Endodermal cell (in vitro differentiated cells): Measurements from ENCODE around the gene TMEM186. TPM values are rescaled to one million over a fixed set of nuclear protein-coding genes. Genes with fewer than 3 reads are reported as not detected.

Experiments
- DNase-seq: peaks from one replicate; pipeline ENCODE4 v3.0.0-alpha.2; 2017
- H3K27ac ChIP-seq: 2 replicates; pipeline ENCODE4 v1.5.1; 2013; ENCODE audit warnings: mild to moderate bottlenecking, low read depth, low read length, moderate library complexity
- H3K27me3 ChIP-seq: 2 replicates; pipeline ENCODE4 v1.6.1; 2013; ENCODE audit warnings: mild to moderate bottlenecking, low read length, moderate library complexity; ENCODE audit not compliant: insufficient read depth, control insufficient read depth, poor library complexity, severe bottlenecking
- H3K36me3 ChIP-seq: 2 replicates; pipeline ENCODE4 v1.7.0; 2013; ENCODE audit warnings: mild to moderate bottlenecking, low read length, moderate library complexity; ENCODE audit not compliant: control insufficient read depth, insufficient read depth
- H3K4me1 ChIP-seq: one replicate; pipeline ENCODE4 v1.7.0; 2013; ENCODE audit warnings: low read length; ENCODE audit not compliant: control insufficient read depth, insufficient read depth
- H3K4me3 ChIP-seq: 2 replicates; pipeline ENCODE4 v1.5.1; 2013; ENCODE audit warnings: mild to moderate bottlenecking, low read length, moderate library complexity
- H3K9ac ChIP-seq: 2 replicates; pipeline ENCODE4 v1.6.1; 2013; ENCODE audit warnings: mild to moderate bottlenecking, low read length, moderate library complexity; ENCODE audit not compliant: poor library complexity, severe bottlenecking; ENCODE audit errors: extremely low read depth
- H3K9me3 ChIP-seq: 2 replicates; pipeline ENCODE4 v1.6.1; 2013; ENCODE audit warnings: mild to moderate bottlenecking, low read length, moderate library complexity; ENCODE audit not compliant: control insufficient read depth
- H3K27ac Mint-ChIP-seq: 2 replicates; pipeline ENCODE4 v1.8.0; 2020; ENCODE audit warnings: mixed read lengths
- H3K27me3 Mint-ChIP-seq: 2 replicates; pipeline ENCODE4 v1.8.0; 2021; ENCODE audit warnings: mild to moderate bottlenecking, mixed read lengths; ENCODE audit not compliant: insufficient read depth
- H3K36me3 Mint-ChIP-seq: 2 replicates; pipeline ENCODE4 v1.8.0; 2020; ENCODE audit warnings: low read depth, mixed read lengths
- H3K4me1 Mint-ChIP-seq: 2 replicates; pipeline ENCODE4 v1.8.0; 2020; ENCODE audit warnings: mixed read lengths
- H3K4me3 Mint-ChIP-seq: 2 replicates; pipeline ENCODE4 v1.8.0; 2020; ENCODE audit warnings: mild to moderate bottlenecking, moderate library complexity, mixed read lengths
- H3K9me3 Mint-ChIP-seq: 2 replicates; pipeline ENCODE4 v1.8.0; 2020; ENCODE audit warnings: mild to moderate bottlenecking, mixed read lengths
- WGBS, 2 experiments: methylation state at CpG; one replicate each; pipeline versions ENCODE4 v1.1.5 to v1.1.7; 2013; ENCODE audit warnings: missing lambda C conversion rate in 2 of 2, mixed read lengths in 1 of 2; ENCODE audit not compliant: insufficient coverage in 1 of 2, insufficient read length in 1 of 2; 5-methylcytosine and 5-hydroxymethylcytosine counted together
- total RNA-seq, 2 donors: library from RNA; stranded (reverse); fragmentation: NEBNext Ultra II Directional in 1 of 2; extraction: Animal tissue kit (Norgen Biotek cat#: 25700) in 1 of 2; gene quantifications; 2 replicates in 1 of 2; 3 replicates in 1 of 2; pipeline ENCODE4 v1.2.1, GENCODE V29; 2021
- TF ChIP-seq, protein P1 (sequence below): fragments of 200-600 bp; sonication (generic); conservative IDR thresholded peaks from 2 replicates; pipeline ENCODE4 v1.5.0; 2021; ENCODE audit warnings: antibody characterized with exemption, mild to moderate bottlenecking

TMEM186 gene
- total RNA-seq, 2 donors from 2014 or later, result 10.9 to 14.0 TPM

DNA sequence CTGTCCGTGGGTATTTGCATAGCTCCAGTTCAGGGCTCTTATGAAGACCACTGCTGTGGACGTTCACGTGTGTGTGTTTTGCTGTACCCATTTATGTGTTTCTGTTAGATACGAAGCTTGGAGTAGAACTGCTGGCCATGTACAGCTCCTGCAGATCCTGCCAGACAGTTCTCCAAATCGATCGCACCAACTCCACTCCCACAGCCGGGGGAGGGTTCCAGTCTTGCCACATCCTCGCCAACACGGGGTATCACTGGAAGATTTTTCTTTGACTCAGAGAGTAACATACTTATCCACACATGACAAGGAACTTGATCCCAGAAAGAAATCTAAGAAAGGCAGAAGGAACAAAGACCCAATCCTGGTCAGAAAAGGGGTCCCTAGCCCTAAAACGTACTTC, 37.4 kb downstream of the TMEM186 start:
- peak; percentile 23 for DNase-seq
- Mint-ChIP-seq H3K36me3 (peaks cover 4% of the 10 kb centered on the region), H3K27ac (no peak overlapping the region), H3K9me3 (no peaks in the 10 kb centered on the region), H3K4me3 (no peak overlapping the region), H3K4me1 (peaks cover 9% of the 10 kb centered on the region), H3K27me3 (no peaks in the 10 kb centered on the region)
- H3K9me3 ChIP-seq, result no peaks in the 10 kb centered on the region
- H3K4me3 ChIP-seq, result no peak overlapping the region
- H3K9ac ChIP-seq, result no peak overlapping the region
- no peaks in the 10 kb centered on the region for H3K27me3 ChIP-seq
- no peaks in the 10 kb centered on the region for H3K36me3 ChIP-seq
- TF ChIP-seq, protein P1, sequence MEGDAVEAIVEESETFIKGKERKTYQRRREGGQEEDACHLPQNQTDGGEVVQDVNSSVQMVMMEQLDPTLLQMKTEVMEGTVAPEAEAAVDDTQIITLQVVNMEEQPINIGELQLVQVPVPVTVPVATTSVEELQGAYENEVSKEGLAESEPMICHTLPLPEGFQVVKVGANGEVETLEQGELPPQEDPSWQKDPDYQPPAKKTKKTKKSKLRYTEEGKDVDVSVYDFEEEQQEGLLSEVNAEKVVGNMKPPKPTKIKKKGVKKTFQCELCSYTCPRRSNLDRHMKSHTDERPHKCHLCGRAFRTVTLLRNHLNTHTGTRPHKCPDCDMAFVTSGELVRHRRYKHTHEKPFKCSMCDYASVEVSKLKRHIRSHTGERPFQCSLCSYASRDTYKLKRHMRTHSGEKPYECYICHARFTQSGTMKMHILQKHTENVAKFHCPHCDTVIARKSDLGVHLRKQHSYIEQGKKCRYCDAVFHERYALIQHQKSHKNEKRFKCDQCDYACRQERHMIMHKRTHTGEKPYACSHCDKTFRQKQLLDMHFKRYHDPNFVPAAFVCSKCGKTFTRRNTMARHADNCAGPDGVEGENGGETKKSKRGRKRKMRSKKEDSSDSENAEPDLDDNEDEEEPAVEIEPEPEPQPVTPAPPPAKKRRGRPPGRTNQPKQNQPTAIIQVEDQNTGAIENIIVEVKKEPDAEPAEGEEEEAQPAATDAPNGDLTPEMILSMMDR, result no peak
- 95 to 96% methylated on average over 6 to 10 of the region's 10 CpGs for WGBS, 2 experiments
- no peak overlapping the region for H3K27ac ChIP-seq
- H3K4me1 ChIP-seq, result peaks cover 2% of the 10 kb centered on the region

DNA sequence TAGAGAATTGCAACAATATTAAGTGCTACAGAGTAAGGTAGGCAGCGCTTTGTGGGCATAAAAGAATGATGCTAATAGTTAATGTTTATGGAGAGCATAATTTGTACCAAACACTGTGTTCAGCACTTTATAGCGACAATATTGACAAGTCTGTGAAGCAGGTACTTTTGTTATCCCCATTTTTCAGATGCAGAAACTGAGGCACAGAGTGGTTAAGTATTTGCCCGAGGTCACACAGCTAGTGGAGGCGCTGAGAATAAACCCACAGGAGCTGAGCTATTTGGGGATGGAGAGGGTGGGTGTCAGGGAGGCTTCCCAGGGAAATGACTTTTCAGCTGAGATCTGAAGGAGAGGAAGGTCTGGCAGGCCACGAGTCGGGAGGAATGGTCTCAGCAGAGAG, 39.4 kb downstream of the TMEM186 start:
- peaks cover 1% of the 10 kb centered on the region for H3K4me1 Mint-ChIP-seq
- no peaks in the 10 kb centered on the region for H3K27me3 ChIP-seq
- no peak overlapping the region for H3K27ac Mint-ChIP-seq
- TF ChIP-seq, protein P1, result no peak
- no peak overlapping the region for H3K9ac ChIP-seq
- peaks cover 7% of the 10 kb centered on the region for H3K36me3 Mint-ChIP-seq
- H3K4me3 Mint-ChIP-seq, result no peak overlapping the region
- 88 to 92% methylated on average over 6 of the region's 6 CpGs for WGBS, 2 experiments
- no peaks in the 10 kb centered on the region for H3K36me3 ChIP-seq
- no peaks in the 10 kb centered on the region for H3K9me3 Mint-ChIP-seq
- H3K27ac ChIP-seq, result no peak overlapping the region
- no peak overlapping the region for H3K4me3 ChIP-seq
- H3K4me1 ChIP-seq, result peaks cover 3% of the 10 kb centered on the region
- H3K27me3 Mint-ChIP-seq, result no peaks in the 10 kb centered on the region
- no peaks in the 10 kb centered on the region for H3K9me3 ChIP-seq
- peak; percentile 7 for DNase-seq

DNA sequence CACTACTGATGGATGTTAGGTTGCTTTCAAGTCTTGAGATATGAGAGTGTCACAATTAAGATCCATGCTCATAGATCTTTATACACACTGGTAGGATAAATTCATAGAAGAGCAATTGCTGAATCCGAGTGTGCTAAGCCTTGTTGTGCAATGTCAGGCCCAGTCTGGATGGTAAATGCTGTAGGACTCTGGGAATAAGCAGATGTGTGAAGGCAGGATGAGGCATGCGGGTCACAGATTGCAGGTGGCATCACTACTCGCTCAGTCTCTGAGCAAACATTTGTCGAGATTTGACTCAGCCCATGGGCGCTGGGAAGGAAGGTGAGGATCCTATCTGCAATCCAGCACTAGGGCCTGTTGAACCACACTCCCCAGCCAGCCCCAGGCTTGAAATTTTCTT, 40.7 kb downstream of the TMEM186 start:
- no peaks in the 10 kb centered on the region for H3K27me3 ChIP-seq
- H3K36me3 ChIP-seq, result no peaks in the 10 kb centered on the region
- no peak overlapping the region for H3K4me3 Mint-ChIP-seq
- H3K4me1 ChIP-seq, result peaks cover 3% of the 10 kb centered on the region
- H3K27ac ChIP-seq, result no peak overlapping the region
- TF ChIP-seq, protein P1, result no peak
- no peak overlapping the region for H3K27ac Mint-ChIP-seq
- peaks cover 7% of the 10 kb centered on the region for H3K36me3 Mint-ChIP-seq
- H3K27me3 Mint-ChIP-seq, result no peaks in the 10 kb centered on the region
- no peak overlapping the region for H3K9ac ChIP-seq
- 92 to 97% methylated on average over 5 of the region's 5 CpGs for WGBS, 2 experiments
- no peaks in the 10 kb centered on the region for H3K9me3 ChIP-seq
- peak; percentile 39 for DNase-seq
- no peak overlapping the region for H3K4me3 ChIP-seq
- peaks cover 6% of the 10 kb centered on the region for H3K4me1 Mint-ChIP-seq
- H3K9me3 Mint-ChIP-seq, result no peaks in the 10 kb centered on the region
